ENCODE results near the gene DLGAP1. TPM values are rescaled to one million over a fixed set of nuclear protein-coding genes. Genes with fewer than 3 reads are reported as not detected.

Gene DLGAP1
- total and polyA plus RNA-seq, 2 of the 8 experiments (the other 6 are each of a cell fraction or from before 2014, with no cell fraction given), result 11.8 to 16.9 TPM

- 92% methylated on average over 5 of the region's 5 CpGs; no CpG with 5 or more reads in 1 of the 2 experiments for WGBS, 2 experiments (ENCODE audit: extremely low coverage in 1 of 2, insufficient coverage in 1 of 2, insufficient read length in 1 of 2, insufficient replicate concordance in 2 of 2, low coverage in 1 of 2, low lambda C conversion rate in 2 of 2, missing lambda C conversion rate in 1 of 2)
These were observed 354.1 kb downstream of the DLGAP1 start for GRCh38 chr18:4101009-4101408.

More at GRCh38 chr18:4101009-4101408, 354.1 kb downstream of the DLGAP1 start:
- no peak for TF ChIP-seq BRCA1 (IDR thresholded peaks at IDR 0.05; ENCODE audit: low read depth, low read length)
- no peak for TF ChIP-seq TBP (IDR thresholded peaks at IDR 0.05; ENCODE audit: low read depth, low read length)
- TF ChIP-seq HDAC2 (IDR thresholded peaks at IDR 0.05; ENCODE audit: borderline replicate concordance in 1 of 2, low read depth in 2 of 2, low read length in 2 of 2), result no peak
- TF ChIP-seq JUND (IDR thresholded peaks at IDR 0.05; ENCODE audit: low read length), result no peak
- no peak for TF ChIP-seq EGR1 (IDR thresholded peaks at IDR 0.05; ENCODE audit: borderline replicate concordance, low read depth, low read length)
- TF ChIP-seq FOSL1 (IDR thresholded peaks at IDR 0.05; ENCODE audit: insufficient read depth, low read depth, low read length), result no peak
- TF ChIP-seq GTF2F1 (IDR thresholded peaks at IDR 0.05; ENCODE audit: borderline replicate concordance, low read depth, low read length), result no peak
- Histone ChIP-seq H3K79me2 (ENCODE audit: control insufficient read depth in 1 of 2, insufficient read depth in 2 of 2, low read length in 2 of 2) (no peaks in the 10 kb centered on the region), H3K4me2 (ENCODE audit: insufficient read depth in 1 of 2, low read depth in 2 of 2, low read length in 2 of 2) (no peak overlapping the region), H2BK15ac (ENCODE audit: low read length) (no peak overlapping the region), H2AK5ac (ENCODE audit: low read depth, low read length) (no peak overlapping the region), H2BK12ac (ENCODE audit: low read depth, low read length) (no peak overlapping the region), H2BK5ac (ENCODE audit: low read depth, low read length) (no peak overlapping the region), H3K56ac (replicated peaks; ENCODE audit: insufficient read length, low read depth, low read length) (no peak overlapping the region), H3K14ac (ENCODE audit: insufficient read length) (no peak overlapping the region), H4K8ac (ENCODE audit: extremely low read depth, insufficient read depth, low read length) (no peak overlapping the region), H4K20me1 (replicated peaks in 1 of 2; ENCODE audit: control insufficient read depth in 1 of 2, insufficient read depth in 2 of 2, low read length in 2 of 2) (no peaks in the 10 kb centered on the region), H4K91ac (replicated peaks; ENCODE audit: insufficient read length, low read length) (no peak overlapping the region), H3K9me3 (ENCODE audit: insufficient read depth in 2 of 2, low read depth in 1 of 2, low read length in 1 of 2) (peaks cover 3 to 6% of the 10 kb centered on the region in 2 experiments; a peak in 3 of 4 replicates), H4K5ac (ENCODE audit: insufficient read length, low read depth, low read length) (no peak overlapping the region), H3K36me3 (ENCODE audit: control insufficient read depth in 2 of 4, insufficient read depth in 4 of 4, low read length in 3 of 4) (no peaks in the 10 kb centered on the region; a peak in 2 of 8 replicates), H3K4me1 (replicated peaks in 1 of 4; ENCODE audit: control insufficient read depth in 3 of 4, insufficient read depth in 4 of 4, low read length in 3 of 4) (peaks cover 0 to under 1% (median under 1%) of the 10 kb centered on the region in 4 experiments; a peak in 2 of 7 replicates), H3K18ac (ENCODE audit: extremely low read depth, low read length) (no peak overlapping the region), H3K23ac (ENCODE audit: insufficient read length) (no peak overlapping the region), H3K9ac (replicated peaks in 1 of 4; ENCODE audit: extremely low read depth in 1 of 4, low read depth in 3 of 4, low read length in 3 of 4) (no peak overlapping the region), H2BK20ac (ENCODE audit: low read length) (no peak overlapping the region), H3K23me2 (ENCODE audit: low read depth, low read length) (no peaks in the 10 kb centered on the region), H3K79me1 (ENCODE audit: low read depth, low read length) (no peaks in the 10 kb centered on the region), H3K27ac (ENCODE audit: low read depth, low read length) (no peak overlapping the region), H3K4me3 (ENCODE audit: extremely low read depth in 1 of 4, insufficient read depth in 2 of 4, low read depth in 3 of 4, low read length in 4 of 4) (no peak overlapping the region), H2AFZ (ENCODE audit: low read length) (no peak overlapping the region), H2BK120ac (replicated peaks; ENCODE audit: low read depth, low read length) (no peak overlapping the region), H3K4ac (replicated peaks; ENCODE audit: insufficient read length, low read depth, low read length) (no peak overlapping the region), H3K27me3 (replicated peaks in 1 of 4; ENCODE audit: control insufficient read depth in 3 of 4, extremely low read depth in 1 of 4, insufficient read depth in 3 of 4, low read length in 3 of 4) (no peaks in the 10 kb centered on the region)
- POLR2A ChIA-PET (ENCODE audit: partially characterized antibody), result no interaction called here
- CTCF ChIA-PET (ENCODE audit: partially characterized antibody), result interaction anchor here (1.4 kb wide), 1 partner anchor 8 kb away, joined by 4 read pairs; no protein-coding TSS in a partner anchor
- DNase-seq (ENCODE audit: low read depth in 1 of 2, low spot score in 2 of 2) (no peak), FAIRE-seq (no peak)
